Activated T-helper 17 cell treated with anti-CD3 and anti-CD28 coated beads, Interleukin-2, amount 50 U/mL, for 72 hours (primary cell): Measurements from ENCODE around the gene WRAP53. TPM values are rescaled to one million over a fixed set of nuclear protein-coding genes. Genes with fewer than 3 reads are reported as not detected.
A peak's percentile ranks its signal among the peaks of the same experiment; 100 is the strongest.

ENCODE experiments used
- ATAC-seq: fragments of 150-1000 bp; cut with Tn5 transposase; replicated peaks from 2 replicates; pipeline ENCODE4 v1.10.0; 2021; ENCODE audit warnings: mild to moderate bottlenecking, moderate library complexity
- H3K27ac Mint-ChIP-seq: one replicate; pipeline ENCODE4 v1.8.0; 2022; ENCODE audit warnings: mixed read lengths
- H3K27me3 Mint-ChIP-seq: one replicate; pipeline ENCODE4 v1.8.0; 2022; ENCODE audit warnings: mixed read lengths
- H3K36me3 Mint-ChIP-seq: one replicate; pipeline ENCODE4 v1.8.0; 2022; ENCODE audit warnings: low read depth, mild to moderate bottlenecking, mixed read lengths
- H3K4me1 Mint-ChIP-seq: one replicate; pipeline ENCODE4 v1.8.0; 2022; ENCODE audit warnings: mixed read lengths
- H3K4me3 Mint-ChIP-seq: one replicate; pipeline ENCODE4 v1.8.0; 2022; ENCODE audit warnings: mild to moderate bottlenecking, mixed read lengths
- H3K9me3 Mint-ChIP-seq: one replicate; pipeline ENCODE4 v1.8.0; 2022; ENCODE audit warnings: mixed read lengths
- total RNA-seq, 2 donors: library from RNA; stranded (reverse); gene quantifications; one replicate each; pipeline ENCODE4 v1.2.3, GENCODE V29; 2022

Gene WRAP53
- total RNA-seq, 2 donors from 2014 or later, result 18.0 to 32.9 TPM

- no peaks in the 10 kb centered on the region for H3K9me3 Mint-ChIP-seq
- H3K27ac Mint-ChIP-seq, result no peak overlapping the region
- ATAC-seq, result no peak
These were observed 22.9 kb downstream of the WRAP53 start for GRCh38 chr17:7711051-7711755.

DNA sequence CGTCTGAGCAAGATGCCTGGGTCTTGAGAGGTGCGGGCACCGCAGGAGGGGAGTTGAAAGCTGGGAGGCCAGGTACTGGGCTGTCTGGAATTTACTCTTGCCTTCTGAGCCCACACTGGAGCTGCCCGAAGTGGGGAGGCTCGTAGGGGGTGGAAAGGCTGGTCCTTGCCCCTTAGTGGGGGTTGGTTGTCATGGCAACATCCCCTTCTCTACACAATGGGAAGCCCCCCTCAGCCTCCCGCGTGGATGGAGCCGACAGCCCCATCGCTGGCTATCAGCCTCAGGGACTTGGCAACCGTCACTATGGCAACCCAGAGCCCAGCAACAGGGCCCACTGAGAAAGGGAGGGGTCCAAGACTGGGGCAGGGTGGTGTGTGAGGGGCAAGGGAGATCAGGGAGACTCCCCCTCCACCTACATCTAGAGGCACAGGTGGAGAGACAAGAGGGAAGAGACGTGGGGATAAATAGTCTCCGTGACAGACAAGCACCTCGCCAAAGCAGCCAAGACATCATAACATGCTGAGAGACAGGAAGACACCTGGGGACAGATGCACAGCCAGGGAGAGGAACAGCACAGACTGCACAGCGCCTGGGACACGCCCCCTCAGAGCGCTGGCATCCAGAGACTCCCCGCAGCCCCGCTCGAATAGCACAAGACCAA, 24.0 kb downstream of the WRAP53 start:
- Mint-ChIP-seq H3K27ac (no peak overlapping the region), H3K4me1 (peaks cover 14% of the 10 kb centered on the region), H3K4me3 (no peak overlapping the region)

More at GRCh38 chr17:7711051-7711755, 22.9 kb downstream of the WRAP53 start:
- Mint-ChIP-seq H3K36me3 (no peaks in the 10 kb centered on the region), H3K4me1 (peaks cover 14% of the 10 kb centered on the region), H3K4me3 (no peak overlapping the region), H3K27me3 (peaks cover 60% of the 10 kb centered on the region)

DNA sequence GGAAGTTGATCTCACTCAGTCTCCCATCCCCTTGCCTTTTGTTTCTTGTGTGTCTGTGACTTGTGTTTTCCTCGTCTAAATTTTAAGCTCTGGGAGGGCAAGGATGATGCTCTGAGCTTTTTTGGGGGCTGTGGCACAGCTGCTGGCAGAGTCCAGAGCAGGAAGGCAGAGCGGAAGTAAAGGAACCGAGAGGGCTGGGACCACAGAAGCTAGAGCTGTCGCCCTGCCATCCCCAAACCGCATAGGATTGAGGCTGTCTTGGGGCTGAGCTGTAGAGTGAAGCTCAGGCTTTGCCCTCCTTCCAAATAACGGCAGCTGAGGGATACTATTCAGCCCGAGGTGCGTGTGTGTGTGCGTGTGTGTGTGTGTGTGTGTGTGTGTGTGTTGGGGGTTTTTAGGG, 25.5 kb downstream of the WRAP53 start:
- Mint-ChIP-seq H3K27ac (no peak overlapping the region), H3K36me3 (no peaks in the 10 kb centered on the region), H3K4me3 (no peak overlapping the region), H3K4me1 (peaks cover 14% of the 10 kb centered on the region), H3K9me3 (no peaks in the 10 kb centered on the region), H3K27me3 (peaks cover 69% of the 10 kb centered on the region)
- ATAC-seq, result no peak

More for the DNA sequence above, 24.0 kb downstream of the WRAP53 start:
- Mint-ChIP-seq H3K9me3 (no peaks in the 10 kb centered on the region), H3K27me3 (peaks cover 59% of the 10 kb centered on the region), H3K36me3 (no peaks in the 10 kb centered on the region)
- ATAC-seq, result no peak

- Mint-ChIP-seq H3K27me3 (peaks cover 67% of the 10 kb centered on the region), H3K4me3 (no peak overlapping the region), H3K4me1 (peaks cover 14% of the 10 kb centered on the region), H3K36me3 (no peaks in the 10 kb centered on the region), H3K9me3 (no peaks in the 10 kb centered on the region), H3K27ac (no peak overlapping the region)
- no peak for ATAC-seq
These were observed 26.7 kb downstream of the WRAP53 start for GRCh38 chr17:7714721-7715594.

GRCh38 chr17:7715936-7716886, 27.9 kb downstream of the WRAP53 start:
- no peaks in the 10 kb centered on the region for H3K9me3 Mint-ChIP-seq
- ATAC-seq, result no peak
- H3K36me3 Mint-ChIP-seq, result no peaks in the 10 kb centered on the region
- peak overlapping the region; percentile 59 for H3K4me3 Mint-ChIP-seq
- peaks cover 5% of the 10 kb centered on the region for H3K4me1 Mint-ChIP-seq
- peaks cover 67% of the 10 kb centered on the region for H3K27me3 Mint-ChIP-seq
- no peak overlapping the region for H3K27ac Mint-ChIP-seq

DNA sequence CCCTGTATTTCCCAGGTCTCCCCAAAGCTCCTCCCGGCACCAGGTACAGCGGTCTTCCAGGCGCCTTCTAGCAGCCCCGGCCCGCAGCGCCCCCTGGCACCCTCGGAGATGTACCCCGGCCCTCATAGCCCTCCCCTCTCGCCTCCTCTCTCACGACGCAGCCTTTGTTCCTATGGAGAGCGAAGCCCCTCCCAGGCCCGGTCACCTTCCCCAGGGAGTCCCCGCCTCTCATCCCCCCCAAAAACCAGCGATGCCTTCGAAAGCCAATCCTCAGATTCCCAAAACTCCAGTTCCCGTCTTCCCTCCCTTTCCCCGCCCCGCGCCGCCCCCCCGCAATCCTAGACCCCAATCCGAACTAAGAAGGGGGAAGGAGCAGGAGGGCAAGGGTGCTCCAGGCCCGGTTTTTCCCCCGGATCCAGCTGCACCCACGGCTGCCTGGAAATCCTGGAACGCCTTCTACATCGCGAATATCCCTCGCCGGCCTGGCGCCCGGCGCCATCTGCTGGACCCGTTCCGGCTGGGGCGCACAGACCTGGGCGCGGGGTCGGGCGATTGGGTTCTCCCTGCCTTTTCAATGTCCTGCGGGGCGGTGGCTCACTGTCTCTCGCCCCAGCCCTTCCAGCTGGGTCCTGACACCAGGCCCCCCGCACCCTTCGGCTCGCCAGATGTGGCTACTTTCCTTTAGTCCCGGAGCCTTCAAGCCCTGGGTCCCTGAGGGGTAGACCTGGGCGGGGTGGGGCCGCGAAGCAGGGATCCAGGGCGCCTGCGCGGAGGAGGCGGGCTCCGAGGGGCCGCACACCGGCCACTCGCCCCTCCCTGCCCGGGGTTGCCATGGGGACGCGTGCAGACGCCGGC, 28.9 kb downstream of the WRAP53 start, which contains the start of gene DNAH2:
Gene DNAH2 (plus strand): TSS at position 844 of the 855 bp plus-strand sequence. CDS start 1,991 bp downstream, outside the sequence.
- H3K4me3 Mint-ChIP-seq, result peak within 1 kb of the TSS; percentile 59
- H3K4me1 Mint-ChIP-seq, result peaks cover 5% of the 10 kb centered on the region
- H3K27me3 Mint-ChIP-seq, result peaks cover 65% of the 10 kb centered on the region
- no peak within 1 kb of the TSS for H3K27ac Mint-ChIP-seq
- no peaks in the 10 kb centered on the region for H3K9me3 Mint-ChIP-seq
- no peaks in the 10 kb centered on the region for H3K36me3 Mint-ChIP-seq
- peak; percentile 68 for ATAC-seq

GRCh38 chr17:7717756-7718350, 29.6 kb downstream of the WRAP53 start:
- H3K4me3 Mint-ChIP-seq, result peak overlapping the region; percentile 59
- H3K36me3 Mint-ChIP-seq, result no peaks in the 10 kb centered on the region
- H3K27me3 Mint-ChIP-seq, result peaks cover 62% of the 10 kb centered on the region
- H3K9me3 Mint-ChIP-seq, result no peaks in the 10 kb centered on the region
- no peak overlapping the region for H3K27ac Mint-ChIP-seq
- ATAC-seq, result peak; percentile 65
- no peaks in the 10 kb centered on the region for H3K4me1 Mint-ChIP-seq

GRCh38 chr17:7719661-7720060, 31.4 kb downstream of the WRAP53 start:
- peaks cover 60% of the 10 kb centered on the region for H3K27me3 Mint-ChIP-seq
- H3K4me1 Mint-ChIP-seq, result no peaks in the 10 kb centered on the region
- H3K4me3 Mint-ChIP-seq, result no peak overlapping the region
- no peak overlapping the region for H3K27ac Mint-ChIP-seq
- H3K36me3 Mint-ChIP-seq, result no peaks in the 10 kb centered on the region
- ATAC-seq, result no peak
- no peaks in the 10 kb centered on the region for H3K9me3 Mint-ChIP-seq

- no peak overlapping the region for H3K27ac Mint-ChIP-seq
- H3K4me3 Mint-ChIP-seq, result no peak overlapping the region
- no peaks in the 10 kb centered on the region for H3K4me1 Mint-ChIP-seq
- ATAC-seq, result no peak
- peaks cover 59% of the 10 kb centered on the region for H3K27me3 Mint-ChIP-seq
- H3K36me3 Mint-ChIP-seq, result no peaks in the 10 kb centered on the region
- H3K9me3 Mint-ChIP-seq, result no peaks in the 10 kb centered on the region
These were observed 31.8 kb downstream of the WRAP53 start for GRCh38 chr17:7720125-7720524.

GRCh38 chr17:7721612-7722011, 33.3 kb downstream of the WRAP53 start:
- no peaks in the 10 kb centered on the region for H3K36me3 Mint-ChIP-seq
- H3K4me1 Mint-ChIP-seq, result no peaks in the 10 kb centered on the region
- no peak for ATAC-seq
- H3K27me3 Mint-ChIP-seq, result peaks cover 47% of the 10 kb centered on the region
- H3K27ac Mint-ChIP-seq, result no peak overlapping the region
- H3K4me3 Mint-ChIP-seq, result no peak overlapping the region
- no peaks in the 10 kb centered on the region for H3K9me3 Mint-ChIP-seq

DNA sequence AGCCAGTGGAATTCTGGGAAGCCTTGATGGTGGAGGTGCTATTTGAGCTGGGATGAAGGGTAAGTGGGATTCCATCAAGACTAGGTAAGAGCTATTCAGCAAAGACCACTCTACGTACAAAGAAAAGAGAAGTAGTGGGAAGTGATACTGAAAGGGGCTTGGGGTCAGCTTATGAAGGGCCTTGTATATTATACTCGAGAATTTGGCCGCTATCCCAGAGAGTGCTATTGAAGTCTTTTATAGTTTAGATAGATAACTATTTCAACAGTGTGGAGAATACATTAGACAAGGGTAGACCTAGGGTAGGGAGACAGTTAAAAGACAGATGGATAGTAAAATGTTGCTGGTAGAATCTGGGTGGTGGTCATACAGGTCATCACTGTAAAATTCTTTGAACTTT, 39.6 kb downstream of the WRAP53 start:
- H3K4me3 Mint-ChIP-seq, result no peak overlapping the region

GRCh38 chr17:7729816-7730215, 41.5 kb downstream of the WRAP53 start:
- H3K4me3 Mint-ChIP-seq, result no peak overlapping the region
- peaks cover 17% of the 10 kb centered on the region for H3K27me3 Mint-ChIP-seq
- ATAC-seq, result no peak
- no peaks in the 10 kb centered on the region for H3K4me1 Mint-ChIP-seq
- no peaks in the 10 kb centered on the region for H3K36me3 Mint-ChIP-seq
- H3K9me3 Mint-ChIP-seq, result no peaks in the 10 kb centered on the region
- H3K27ac Mint-ChIP-seq, result no peak overlapping the region

More for the DNA sequence above, 39.6 kb downstream of the WRAP53 start:
- H3K27ac Mint-ChIP-seq, result no peak overlapping the region
- no peaks in the 10 kb centered on the region for H3K4me1 Mint-ChIP-seq
- H3K36me3 Mint-ChIP-seq, result no peaks in the 10 kb centered on the region
- peaks cover 26% of the 10 kb centered on the region for H3K27me3 Mint-ChIP-seq
- ATAC-seq, result no peak
- H3K9me3 Mint-ChIP-seq, result no peaks in the 10 kb centered on the region
